ENCODE results near the gene AKAP8.

- TF ChIP-seq CTCF (IDR thresholded peaks at IDR 0.05) (no peak), POLR2AphosphoS5 (IDR thresholded peaks at IDR 0.05) (no peak), POLR2A (IDR thresholded peaks at IDR 0.05) (no peak), EP300 (IDR thresholded peaks at IDR 0.05; ENCODE audit: low read depth) (no peak)
These were observed 48.4 kb upstream of the AKAP8 start for GRCh38 chr19:15427991-15428471.
